ENCODE results near the gene DACH1.

GRCh38 chr13:71863254-71863865, 3.6 kb downstream of the DACH1 start:
- TF ChIP-seq POLR2A (IDR thresholded peaks at IDR 0.05): no peak
- TF ChIP-seq CTCF (IDR thresholded peaks at IDR 0.05): no peak
- TF ChIP-seq POLR2AphosphoS5 (IDR thresholded peaks at IDR 0.05): no peak
